Adrenal gland (tissue), 12 donors: ENCODE results near the gene VPS37D. TPM values are rescaled to one million over a fixed set of nuclear protein-coding genes. Genes with fewer than 3 reads are reported as not detected.
"Not testable (repeated sequence)": the region's sequence is repeated elsewhere in the genome, so short reads cannot be mapped to it uniquely, and the experiment has no call there.

ENCODE experiments used
- DNase-seq, 7 donors: peaks; one replicate each; pipeline ENCODE4 v3.0.0-alpha.2; 2019 to 2020
- H3K27ac ChIP-seq, 5 donors: fragments of 200-600 bp; sonication (generic) in 4 of 5; 1 replicate in 3 of 5; 2 replicates in 2 of 5; pipeline versions ENCODE4 v1.5.1 to v1.8.0; 2016 to 2020; ENCODE audit warnings: mild to moderate bottlenecking in 1 of 5
- H3K27me3 ChIP-seq: fragments of 200-600 bp; 2 replicates; pipeline ENCODE4 v1.8.0; 2021
- H3K36me3 ChIP-seq, 2 donors: fragments of 200-600 bp; replicated peaks in 1 of 2; 1 replicate in 1 of 2; 2 replicates in 1 of 2; pipeline versions ENCODE4 v1.5.1 to v1.8.0; 2018 to 2022
- H3K4me1 ChIP-seq, 2 donors: fragments of 200-600 bp; replicated peaks in 1 of 2; 1 replicate in 1 of 2; 2 replicates in 1 of 2; pipeline versions ENCODE4 v1.5.1 to v1.8.0; 2018 to 2021
- H3K4me3 ChIP-seq, 4 donors: fragments of 200-600 bp; sonication (generic) in 3 of 4; one replicate each; pipeline ENCODE4 v1.5.1; 2016 to 2018
- H3K9me3 ChIP-seq, 3 donors: fragments of 200-600 bp; sonication (generic) in 1 of 3; replicated peaks in 1 of 3; 1 replicate in 2 of 3; 2 replicates in 1 of 3; pipeline versions ENCODE4 v1.5.1 to v1.8.0; 2016 to 2021
- POLR2A ChIP-seq, 2 donors: fragments of 450-650 bp; IDR thresholded peaks; one replicate each; pipeline ENCODE4 v1.6.1; 2017; ENCODE audit warnings: antibody characterized with exemption in 2 of 2, mild to moderate bottlenecking in 2 of 2, moderate library complexity in 1 of 2
- WGBS, 4 donors: extraction: QIAGEN DNeasy Blood & Tissue Kit in 2 of 4; methylation state at CpG; one replicate each; pipeline versions ENCODE4 v1.1.5 to v1.1.7; 2013 to 2017; 5-methylcytosine and 5-hydroxymethylcytosine counted together
- intact Hi-C, 2 donors: fragments of 100-400 bp; cut with DNase I; formaldehyde crosslinking; loops; one replicate each; pipeline versions ENCODE4 v1.14.1 to v1.15.0; 2022 to 2023
- polyA plus RNA-seq, 3 donors: library from polyadenylated mRNA; stranded (reverse); fragments of 200-250 nt in 2 of 3; fragments of 350-450 nt in 1 of 3; fragmentation: Illumina TruSeq in 1 of 3; extraction: RNeasy Lipid Tissue Mini Kit (QIAGEN cat#74804) in 1 of 3; gene quantifications; one replicate each; pipeline ENCODE4 v1.2.3, GENCODE V29; 2013 to 2014
- total RNA-seq, 9 donors: library from RNA; depleted of rRNA in 4 of 9; stranded (reverse); fragments of >200 nt in 4 of 9; fragments of 120-200 nt in 1 of 9; fragmentation: NEBNext Ultra II Directional in 1 of 9; extraction: Animal tissue kit (Norgen Biotek cat#: 25700) in 1 of 9; gene quantifications; one replicate each; pipeline versions ENCODE4 v1.1.0 to v1.2.4, GENCODE V29; 2013 to 2023
- TF ChIP-seq, protein P1 (sequence below), 6 experiments: fragments of 450-650 bp in 4 of 6; fragments of 200-600 bp in 2 of 6; sonication (generic) in 1 of 6; IDR thresholded peaks; 1 replicate in 5 of 6; 2 replicates in 1 of 6; pipeline versions ENCODE4 v1.5.1 to v1.8.0; 2016 to 2021; ENCODE audit warnings: antibody characterized with exemption in 6 of 6, mild to moderate bottlenecking in 2 of 6, moderate library complexity in 1 of 6
- donor health status: healthy with polysubstance abuse.
- donor health status: Bipolar disorder and iron deficiency.
- donor health status: DM: yes; HTN: yes; CAD: no.
- donor health status: DM: no; HTN: no; CAD: no.
- donor health status: DM: no; HTN: no; CAD: no.
- donor health status: DM: yes; HTN: yes; CAD: no.

Gene VPS37D
- total and polyA plus RNA-seq, 12 donors: 0.20 to 7.0 (median 2.0) TPM

DNA sequence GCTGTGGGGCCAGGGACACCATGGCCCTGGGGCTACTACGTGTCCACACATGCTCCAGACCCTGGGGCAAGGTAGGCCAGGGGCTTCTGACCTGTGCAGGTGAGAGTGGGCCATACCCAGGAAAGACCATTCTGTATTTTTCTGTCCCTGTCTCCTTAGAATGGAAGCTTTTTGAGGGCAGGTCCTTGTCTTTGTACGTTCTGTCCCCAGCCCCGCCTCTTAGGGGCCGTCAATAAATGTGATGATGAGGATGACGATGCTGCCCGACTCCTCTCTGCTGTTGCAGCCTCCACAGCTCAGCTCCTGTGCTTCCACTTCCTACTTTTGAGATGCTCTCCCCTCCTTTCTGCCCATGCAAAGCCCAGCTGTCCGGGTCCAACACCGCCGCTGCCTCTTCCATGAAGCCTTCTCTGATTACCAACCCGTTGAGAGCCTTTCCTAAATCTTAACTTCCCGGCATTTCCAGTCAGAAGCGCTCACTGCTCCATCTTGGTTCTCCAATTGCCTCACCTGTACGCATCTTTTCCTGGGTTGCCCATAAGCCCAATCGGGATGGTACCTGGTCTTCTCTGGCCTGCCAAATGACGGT lies 4.3 kb downstream of the VPS37D start:
- no peak for DNase-seq
- no peak for TF ChIP-seq POLR2A (IDR thresholded peaks at IDR 0.05)
- TF ChIP-seq, protein P1, sequence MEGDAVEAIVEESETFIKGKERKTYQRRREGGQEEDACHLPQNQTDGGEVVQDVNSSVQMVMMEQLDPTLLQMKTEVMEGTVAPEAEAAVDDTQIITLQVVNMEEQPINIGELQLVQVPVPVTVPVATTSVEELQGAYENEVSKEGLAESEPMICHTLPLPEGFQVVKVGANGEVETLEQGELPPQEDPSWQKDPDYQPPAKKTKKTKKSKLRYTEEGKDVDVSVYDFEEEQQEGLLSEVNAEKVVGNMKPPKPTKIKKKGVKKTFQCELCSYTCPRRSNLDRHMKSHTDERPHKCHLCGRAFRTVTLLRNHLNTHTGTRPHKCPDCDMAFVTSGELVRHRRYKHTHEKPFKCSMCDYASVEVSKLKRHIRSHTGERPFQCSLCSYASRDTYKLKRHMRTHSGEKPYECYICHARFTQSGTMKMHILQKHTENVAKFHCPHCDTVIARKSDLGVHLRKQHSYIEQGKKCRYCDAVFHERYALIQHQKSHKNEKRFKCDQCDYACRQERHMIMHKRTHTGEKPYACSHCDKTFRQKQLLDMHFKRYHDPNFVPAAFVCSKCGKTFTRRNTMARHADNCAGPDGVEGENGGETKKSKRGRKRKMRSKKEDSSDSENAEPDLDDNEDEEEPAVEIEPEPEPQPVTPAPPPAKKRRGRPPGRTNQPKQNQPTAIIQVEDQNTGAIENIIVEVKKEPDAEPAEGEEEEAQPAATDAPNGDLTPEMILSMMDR (IDR thresholded peaks at IDR 0.05): no peak
- no peaks in the 10 kb centered on the region for H3K4me1 ChIP-seq
- intact Hi-C loops: no loop called here
- H3K27ac ChIP-seq: no peak overlapping the region
- 90 to 93% (median 93%) methylated on average over 15 of the region's 15 CpGs for WGBS, 4 donors
- no peak overlapping the region for H3K4me3 ChIP-seq
- H3K9me3 ChIP-seq: no peaks in the 10 kb centered on the region
- H3K36me3 ChIP-seq: no peaks in the 10 kb centered on the region
- no peaks in the 10 kb centered on the region for H3K27me3 ChIP-seq

- Histone ChIP-seq H3K27ac (no peak overlapping the region), H3K4me1 (peaks cover 0 to under 1% of the 10 kb centered on the region in 2 donors), H3K36me3 (peaks cover 0 to 6% of the 10 kb centered on the region in 2 donors), H3K27me3 (no peaks in the 10 kb centered on the region), H3K9me3 (no peaks in the 10 kb centered on the region), H3K4me3 (no peak overlapping the region)
- no peak for TF ChIP-seq POLR2A (IDR thresholded peaks at IDR 0.05)
- TF ChIP-seq, protein P1 (IDR thresholded peaks at IDR 0.05): no peak
- intact Hi-C loops: no loop called here
- WGBS, 4 donors: 86 to 100% (median 95%) methylated on average over 1 of the region's 1 CpG
- DNase-seq: no peak
Observed at GRCh38 chr7:73674468-73675124, 7.0 kb downstream of the VPS37D start.

DNA sequence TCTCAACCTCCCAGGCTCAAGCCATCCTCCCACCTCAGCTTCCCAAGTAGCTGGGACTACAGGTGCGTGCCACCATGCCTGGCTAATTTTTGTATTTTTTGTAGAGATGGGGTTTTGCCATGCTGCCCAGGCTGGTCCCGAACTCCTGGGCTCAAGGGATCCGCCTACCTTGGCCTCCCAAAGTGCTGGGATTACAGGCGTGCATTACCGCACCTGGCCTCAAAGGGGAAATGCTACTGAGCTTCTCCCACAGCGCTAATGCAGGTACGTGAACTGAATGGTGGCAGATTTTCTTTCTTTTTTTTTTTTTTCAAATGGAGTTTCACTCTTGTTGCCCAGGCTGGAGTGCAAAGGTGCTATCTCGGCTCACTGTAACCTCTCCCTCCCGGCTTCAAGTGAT lies 8.4 kb downstream of the VPS37D start:
- not testable (repeated sequence) for DNase-seq
- WGBS, 4 donors: 80 to 84% (median 83%) methylated on average over 9 of the region's 9 CpGs

DNA sequence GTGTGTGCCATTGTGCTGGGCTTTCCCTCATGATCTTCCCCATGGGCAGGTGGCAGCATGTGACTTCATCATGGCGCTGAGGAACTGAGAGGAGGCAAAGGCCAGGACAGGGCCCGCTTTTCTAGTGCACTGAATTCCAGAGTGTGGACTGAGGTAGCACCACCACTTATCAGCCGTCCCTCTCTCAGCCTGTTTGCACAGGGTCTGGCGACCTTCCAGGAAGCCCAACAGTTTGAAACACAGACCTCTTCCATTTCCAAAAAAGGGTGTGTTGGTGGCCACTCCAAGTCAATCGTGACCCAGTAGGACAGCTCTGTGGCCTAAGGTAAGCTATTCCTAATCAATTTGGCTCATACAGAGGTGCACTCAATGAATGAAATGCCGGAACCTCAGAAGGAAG lies 11.2 kb downstream of the VPS37D start:
- no peak for DNase-seq
- Histone ChIP-seq H3K9me3 (no peaks in the 10 kb centered on the region), H3K4me1 (peaks cover 15 to 26% of the 10 kb centered on the region in 2 donors), H3K4me3 (no peak overlapping the region), H3K36me3 (peaks cover 0 to 6% of the 10 kb centered on the region in 2 donors), H3K27ac (no peak overlapping the region), H3K27me3 (no peaks in the 10 kb centered on the region)
- TF ChIP-seq POLR2A (IDR thresholded peaks at IDR 0.05): no peak
- TF ChIP-seq, protein P1 (IDR thresholded peaks at IDR 0.05): no peak
- intact Hi-C loops: no loop called here
- 87 to 97% (median 94%) methylated on average over 4 to 6 of the region's 6 CpGs for WGBS, 4 donors

More for the DNA sequence above, 8.4 kb downstream of the VPS37D start:
- intact Hi-C loops, H3K27me3 ChIP-seq, H3K27ac ChIP-seq, H3K9me3 ChIP-seq, H3K4me3 ChIP-seq, H3K36me3 ChIP-seq: not testable (repeated sequence)
- peaks cover 5 to 10% of the 10 kb centered on the region in 2 donors for H3K4me1 ChIP-seq

- no peak for TF ChIP-seq POLR2A (IDR thresholded peaks at IDR 0.05)
- TF ChIP-seq, protein P1 (IDR thresholded peaks at IDR 0.05): no peak
- peaks cover 0 to 6% of the 10 kb centered on the region in 2 donors for H3K36me3 ChIP-seq
- no peaks in the 10 kb centered on the region for H3K27me3 ChIP-seq
- no peaks in the 10 kb centered on the region for H3K9me3 ChIP-seq
- no peak overlapping the region for H3K27ac ChIP-seq
- no peak for DNase-seq
- intact Hi-C loops: no loop called here
- H3K4me1 ChIP-seq: peaks cover 20 to 31% of the 10 kb centered on the region in 2 donors
- 90 to 100% (median 92%) methylated on average over 1 to 2 of the region's 2 CpGs for WGBS, 4 donors
- H3K4me3 ChIP-seq: no peak overlapping the region
Observed at GRCh38 chr7:73679709-73680108, 12.1 kb downstream of the VPS37D start.
